SU-DHL-6 (cell line): ENCODE measurements around the gene MED27.

Experiments used
- H2AFZ ChIP-seq: fragments of 200-600 bp; sonication (generic); 2 replicates; pipeline ENCODE4 v1.6.1; 2014; ENCODE audit warnings: low read depth, mild to moderate bottlenecking, moderate library complexity, mixed read lengths, antibody characterized with exemption, low read length; ENCODE audit not compliant: severe bottlenecking
- H3F3A ChIP-seq: fragments of 200-600 bp; shearing (Covaris generic); 2 replicates; pipeline ENCODE4 v1.6.0; 2016; ENCODE audit warnings: antibody characterized with exemption, mild to moderate bottlenecking; ENCODE audit not compliant: insufficient read depth
- H3K27ac ChIP-seq: fragments of 200-600 bp; sonication (generic); 2 replicates; pipeline ENCODE4 v1.5.1; 2016; ENCODE audit warnings: low read depth, mild to moderate bottlenecking, low read length, moderate library complexity, mixed read lengths
- H3K27me3 ChIP-seq: fragments of 200-600 bp; sonication (generic), shearing (Covaris generic); 2 replicates; pipeline ENCODE4 v1.6.0; 2014; ENCODE audit warnings: mild to moderate bottlenecking, low read length
- H3K36me3 ChIP-seq: fragments of 200-600 bp; sonication (generic); 2 replicates; pipeline ENCODE4 v1.6.1; 2014; ENCODE audit warnings: mild to moderate bottlenecking, low read length, mixed read lengths
- H3K4me2 ChIP-seq: fragments of 300-600, 200-600 bp; shearing (Covaris generic), sonication (generic); 2 replicates; pipeline ENCODE4 v1.6.0; 2014; ENCODE audit warnings: low read length, low read depth, mild to moderate bottlenecking; ENCODE audit not compliant: poor library complexity, severe bottlenecking
- H3K4me3 ChIP-seq: fragments of 200-600 bp; sonication (generic); 2 replicates; pipeline ENCODE4 v1.5.1; 2014; ENCODE audit warnings: antibody characterized with exemption, low read length, mild to moderate bottlenecking, mixed read lengths; ENCODE audit not compliant: insufficient read depth, poor library complexity, severe bottlenecking
- H3K79me2 ChIP-seq: fragments of 200-600 bp; sonication (generic); 2 replicates; pipeline ENCODE4 v1.6.1; 2014; ENCODE audit warnings: mild to moderate bottlenecking, low read length, moderate library complexity; ENCODE audit not compliant: insufficient read depth
- H3K9ac ChIP-seq: fragments of 200-600 bp; sonication (generic); 2 replicates; pipeline ENCODE4 v1.7.0; 2014; ENCODE audit warnings: mild to moderate bottlenecking, low read length
- H3K9me2 ChIP-seq: fragments of 200-600 bp; sonication (generic); replicated peaks from 2 replicates; pipeline ENCODE4 v1.6.1; 2014; ENCODE audit warnings: low read length; ENCODE audit not compliant: insufficient read depth
- H3K9me3 ChIP-seq: fragments of 200-600 bp; sonication (generic); 2 replicates; pipeline ENCODE4 v1.6.1; 2014; ENCODE audit warnings: low read length, mixed read lengths; ENCODE audit not compliant: insufficient read depth
- H4K20me1 ChIP-seq: fragments of 200-600 bp; sonication (generic); 2 replicates; pipeline ENCODE4 v1.6.1; 2014; ENCODE audit warnings: low read depth, mild to moderate bottlenecking, antibody characterized with exemption, low read length, moderate library complexity, mixed read lengths
- CTCF ChIP-seq: fragments of 200-600 bp; sonication (generic); IDR thresholded peaks from one replicate; pipeline ENCODE4 v1.5.1; 2017; ENCODE audit warnings: antibody characterized with exemption, mild to moderate bottlenecking, low read length, moderate library complexity; ENCODE audit not compliant: insufficient read depth, poor library complexity, severe bottlenecking
- EZH2phosphoT487 ChIP-seq: fragments of 200-600 bp; sonication (generic), shearing (Covaris generic); conservative IDR thresholded peaks from 2 replicates; pipeline ENCODE4 v1.6.1; 2018; ENCODE audit warnings: mild to moderate bottlenecking, antibody characterized with exemption, low read length, moderate library complexity, mixed read lengths

The MED27 gene

GRCh38 chr9:132049900-132050299 lies 29.8 kb downstream of the MED27 start:
- Histone ChIP-seq H3K9me2 (no peaks in the 10 kb centered on the region), H3F3A (no peaks in the 10 kb centered on the region), H3K79me2 (no peaks in the 10 kb centered on the region; the same call in 1 of the 2 replicates), H2AFZ (no peak overlapping the region), H3K36me3 (no peaks in the 10 kb centered on the region), H3K27ac (no peak overlapping the region), H3K4me2 (no peak overlapping the region), H3K9me3 (no peaks in the 10 kb centered on the region), H4K20me1 (no peaks in the 10 kb centered on the region), H3K9ac (no peak overlapping the region), H3K4me3 (no peak overlapping the region), H3K27me3 (no peaks in the 10 kb centered on the region)
- TF ChIP-seq EZH2phosphoT487 (no peak), CTCF (no peak)

GRCh38 chr9:132049323-132049882 lies 30.3 kb downstream of the MED27 start:
- Histone ChIP-seq H3K9me3 (no peaks in the 10 kb centered on the region), H3K27me3 (no peaks in the 10 kb centered on the region), H3K36me3 (no peaks in the 10 kb centered on the region), H2AFZ (no peak overlapping the region), H3K27ac (no peak overlapping the region), H3K9ac (no peak overlapping the region), H4K20me1 (no peaks in the 10 kb centered on the region), H3K9me2 (no peaks in the 10 kb centered on the region), H3K4me2 (no peak overlapping the region), H3K4me3 (no peak overlapping the region), H3F3A (no peaks in the 10 kb centered on the region), H3K79me2 (no peaks in the 10 kb centered on the region; the same call in 1 of the 2 replicates)
- TF ChIP-seq EZH2phosphoT487: no peak
- no peak for TF ChIP-seq CTCF

- Histone ChIP-seq H3K27me3 (no peaks in the 10 kb centered on the region), H3K4me2 (no peak overlapping the region), H3K79me2 (no peaks in the 10 kb centered on the region; the same call in 1 of the 2 replicates), H3K9me2 (no peaks in the 10 kb centered on the region), H3K9me3 (no peaks in the 10 kb centered on the region), H3K27ac (no peak overlapping the region), H4K20me1 (no peaks in the 10 kb centered on the region), H3K9ac (no peak overlapping the region), H2AFZ (no peak overlapping the region), H3K4me3 (no peak overlapping the region), H3F3A (no peaks in the 10 kb centered on the region), H3K36me3 (no peaks in the 10 kb centered on the region)
- TF ChIP-seq EZH2phosphoT487 (no peak), CTCF (no peak)
Measured at GRCh38 chr9:132048201-132048600, 31.5 kb downstream of the MED27 start.
